Activated naive CD8-positive, alpha-beta T cell treated with anti-CD3 and anti-CD28 coated beads, Interleukin-2, amount 50 U/mL, for 16 hours (primary cell): Measurements from ENCODE around the gene SERPINC1.
"Not testable (repeated sequence)": the region's sequence is repeated elsewhere in the genome, so short reads cannot be mapped to it uniquely, and the experiment has no call there.

Source experiments
- DNase-seq: peaks from one replicate; pipeline ENCODE4 v3.0.0-alpha.2; 2020; ENCODE audit warnings: low read depth, low spot score

Gene SERPINC1

DNA sequence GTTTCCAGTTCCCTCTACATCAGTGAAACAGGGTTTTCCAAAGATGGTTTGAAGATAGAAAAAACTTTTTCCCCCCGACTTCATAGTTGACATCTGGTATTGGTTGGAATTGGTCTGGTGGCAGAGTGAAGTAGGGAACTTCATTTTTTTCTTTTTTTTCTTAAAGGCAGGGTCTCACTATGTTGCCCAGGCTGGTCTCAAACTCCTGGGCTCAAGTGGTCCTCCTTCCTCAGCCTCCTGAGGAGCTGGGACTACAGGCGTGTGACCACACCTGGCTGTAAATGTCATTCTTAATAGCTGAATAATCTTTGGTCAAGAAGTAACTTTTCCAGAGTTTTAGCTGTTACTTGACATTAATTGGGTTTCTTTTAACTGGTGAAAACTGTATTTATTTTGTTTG lies 27.2 kb downstream of the SERPINC1 start:
- DNase-seq: no peak

DNA sequence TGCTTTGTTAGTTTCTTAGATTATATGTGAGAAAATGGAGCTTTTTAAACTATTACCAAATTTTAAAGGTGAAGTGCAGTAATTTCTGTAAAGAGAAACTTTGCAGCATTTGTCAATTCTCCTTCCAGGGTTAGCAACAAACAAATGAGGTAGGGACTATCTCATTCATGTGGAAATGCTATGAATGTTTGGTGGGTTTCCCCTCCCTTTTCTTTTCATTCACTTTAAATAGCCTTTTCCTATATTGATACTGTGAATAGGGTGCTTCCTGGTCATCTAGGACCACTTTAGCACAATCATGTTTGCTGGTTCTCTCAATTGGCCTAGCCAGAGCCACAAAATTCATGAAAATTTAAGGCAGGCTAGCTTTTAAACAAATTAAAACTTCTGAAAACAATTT lies 28.4 kb downstream of the SERPINC1 start:
- DNase-seq: no peak

DNA sequence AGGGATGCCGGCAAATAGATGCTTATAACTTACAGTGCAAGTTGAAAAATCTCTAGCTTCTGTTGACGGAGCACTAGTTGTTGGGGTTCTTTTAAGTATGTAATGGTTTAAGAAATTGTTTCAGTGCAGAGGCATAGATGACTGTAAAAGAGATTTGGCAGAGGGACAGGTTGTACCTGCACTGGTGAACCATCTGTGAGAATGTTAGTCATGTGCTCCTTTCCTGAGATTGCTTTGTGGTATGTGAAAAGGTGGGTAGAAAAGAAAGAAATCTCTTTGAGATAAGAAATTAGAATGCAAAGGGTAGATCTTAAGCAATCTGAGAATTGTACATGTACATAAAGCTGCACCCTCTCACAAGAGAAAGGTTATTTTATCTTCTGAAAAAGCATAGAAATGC lies 29.5 kb downstream of the SERPINC1 start:
- no peak for DNase-seq

DNA sequence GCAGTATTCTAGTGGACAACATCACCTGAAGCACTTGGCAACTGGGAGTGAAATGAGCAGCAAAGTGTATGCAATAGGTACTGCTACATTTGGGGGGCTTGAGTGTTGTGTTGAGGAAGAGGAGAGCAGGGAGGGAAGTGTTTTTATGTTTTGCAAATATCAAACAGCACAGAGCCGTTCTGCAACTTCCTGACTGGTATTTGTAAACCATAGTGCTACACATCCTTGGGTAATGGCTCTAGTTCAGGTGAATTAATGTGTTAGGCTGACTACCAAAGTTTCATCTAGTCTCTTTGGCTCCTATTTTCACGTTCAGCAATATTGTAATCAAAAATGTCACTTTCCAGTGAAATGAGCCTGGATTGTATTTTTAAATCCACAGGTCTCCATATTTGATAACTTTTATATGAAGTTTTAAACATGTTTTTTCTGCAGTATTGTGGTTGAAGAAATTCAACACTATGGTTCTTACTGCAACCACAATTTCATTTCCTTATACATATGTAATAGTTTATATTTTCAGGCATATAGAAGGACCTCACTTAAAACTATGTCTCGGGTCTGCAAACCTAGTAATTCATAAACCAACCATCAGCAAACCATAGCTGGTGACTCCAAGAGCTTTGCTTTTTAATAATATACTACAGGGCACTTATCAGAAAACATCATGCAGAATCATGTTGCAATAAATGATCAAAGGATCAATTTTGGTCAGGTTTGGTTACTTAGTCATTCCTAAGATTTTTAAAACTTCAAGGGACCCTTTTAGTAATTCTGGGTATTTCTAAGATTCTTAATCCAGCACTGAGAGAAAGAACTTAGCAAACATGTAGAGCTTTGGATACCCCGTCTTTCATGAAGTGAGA lies 30.1 kb downstream of the SERPINC1 start:
- no peak for DNase-seq

DNA sequence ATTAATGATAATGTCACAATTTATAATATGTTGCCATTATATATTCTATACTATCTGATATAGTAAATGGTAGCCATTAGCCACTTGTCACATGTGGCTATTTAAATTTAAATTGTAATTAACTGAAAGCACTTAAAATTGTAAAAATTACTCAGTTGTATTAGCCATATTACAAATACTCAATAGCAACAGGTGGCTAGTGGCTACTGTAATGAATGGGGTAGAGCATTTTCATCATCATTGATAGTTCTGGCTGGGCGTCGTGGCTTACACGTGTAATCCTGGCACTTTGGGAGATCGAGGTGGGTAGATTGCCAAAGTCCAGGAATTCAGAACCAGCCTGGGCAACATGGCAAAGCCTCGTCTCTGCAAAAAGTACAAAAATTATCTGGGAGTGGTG lies 32.4 kb downstream of the SERPINC1 start:
- no peak for DNase-seq

DNA sequence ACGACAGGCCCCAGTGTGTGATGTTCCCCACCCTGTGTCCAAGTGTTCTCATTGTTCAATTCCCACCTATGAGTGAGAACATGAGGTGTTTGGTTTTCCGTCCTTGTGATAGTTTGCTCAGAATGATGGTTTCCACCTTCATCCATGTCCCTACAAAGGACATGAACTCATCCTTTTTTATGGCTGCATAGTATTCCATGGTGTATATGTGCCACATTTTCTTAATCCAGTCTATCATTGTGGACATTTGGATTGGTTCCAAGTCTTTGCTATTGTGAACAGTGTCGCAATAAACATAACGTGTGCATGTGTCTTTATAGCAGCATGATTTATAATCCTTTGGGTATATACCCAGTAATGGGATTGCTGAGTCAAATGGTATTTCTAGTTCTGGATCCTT lies 36.0 kb downstream of the SERPINC1 start:
- not testable (repeated sequence) for DNase-seq

DNA sequence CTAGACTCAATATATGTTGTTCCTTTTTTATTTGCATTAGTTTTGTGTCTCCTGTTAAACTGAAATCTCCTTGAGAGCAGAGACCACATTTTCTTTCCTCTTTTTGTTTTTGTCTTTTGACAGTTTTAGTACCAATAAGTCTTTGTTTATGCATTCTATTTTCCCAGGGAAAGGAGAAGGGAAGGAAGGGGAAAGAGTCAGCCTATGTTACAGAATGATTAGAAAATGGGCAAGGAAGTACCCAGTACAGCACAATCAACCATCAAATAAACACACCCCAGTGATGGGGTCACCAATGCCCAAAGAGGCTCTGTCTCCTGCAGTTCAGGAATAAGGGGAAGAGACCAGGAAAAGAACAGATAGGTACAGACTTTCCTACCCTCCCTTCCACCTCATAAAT lies 38.9 kb downstream of the SERPINC1 start:
- no peak for DNase-seq

DNA sequence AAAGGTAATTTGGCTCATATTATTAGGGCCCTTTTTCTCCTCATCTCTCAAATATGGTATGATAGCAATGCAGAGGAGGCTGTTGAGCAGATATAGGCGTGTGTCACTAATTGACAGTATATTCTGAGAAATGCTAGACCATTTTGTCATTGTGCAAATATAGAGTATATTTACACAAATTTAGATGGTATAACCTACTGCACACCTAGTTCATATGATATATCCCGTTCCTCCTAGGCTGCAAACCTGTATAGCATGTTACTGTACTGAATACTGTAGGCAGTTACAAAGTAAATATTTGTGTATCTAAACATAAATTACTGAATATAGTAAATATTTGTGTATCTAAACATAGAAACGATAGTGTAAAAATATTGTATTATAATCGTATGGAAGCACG lies 40.4 kb downstream of the SERPINC1 start:
- DNase-seq: no peak

DNA sequence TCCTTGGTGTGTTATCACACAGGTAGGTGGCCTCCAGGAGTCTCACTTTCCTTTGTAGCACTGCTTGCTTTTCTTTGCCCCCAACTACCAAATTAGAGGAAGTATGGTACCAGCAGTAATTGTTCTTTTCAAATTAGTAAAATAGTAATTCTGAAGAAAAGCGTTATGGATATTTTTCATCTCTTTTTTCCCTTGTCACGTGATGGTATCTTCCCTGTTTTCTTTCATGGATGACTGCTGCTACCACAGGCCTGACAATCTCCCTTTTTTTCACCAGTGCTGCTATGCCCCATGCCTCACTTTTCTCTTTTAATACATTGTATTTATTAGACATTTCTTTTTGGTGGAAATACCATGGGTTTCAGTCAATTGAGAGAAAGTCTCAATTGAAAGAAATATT lies 45.6 kb downstream of the SERPINC1 start:
- no peak for DNase-seq

DNA sequence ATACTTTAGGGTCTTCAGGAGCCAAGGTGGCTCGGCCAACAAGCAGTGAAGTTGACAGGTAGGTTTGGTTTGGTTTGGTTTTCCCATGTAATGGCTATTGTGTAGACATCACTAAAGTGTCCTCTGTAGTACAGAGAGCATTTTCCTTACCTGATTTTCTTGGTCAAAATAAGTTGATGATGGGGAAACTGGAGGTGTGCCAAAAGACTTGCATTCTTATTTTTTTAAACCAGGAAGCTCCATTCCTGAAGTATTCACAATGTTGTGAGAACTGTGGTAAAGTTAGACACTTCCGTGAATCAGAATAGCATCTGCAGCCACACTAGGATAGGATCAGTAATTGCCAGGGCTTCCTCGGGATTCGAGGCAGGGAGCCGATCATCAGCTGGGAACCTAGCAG lies 46.0 kb downstream of the SERPINC1 start:
- no peak for DNase-seq

DNA sequence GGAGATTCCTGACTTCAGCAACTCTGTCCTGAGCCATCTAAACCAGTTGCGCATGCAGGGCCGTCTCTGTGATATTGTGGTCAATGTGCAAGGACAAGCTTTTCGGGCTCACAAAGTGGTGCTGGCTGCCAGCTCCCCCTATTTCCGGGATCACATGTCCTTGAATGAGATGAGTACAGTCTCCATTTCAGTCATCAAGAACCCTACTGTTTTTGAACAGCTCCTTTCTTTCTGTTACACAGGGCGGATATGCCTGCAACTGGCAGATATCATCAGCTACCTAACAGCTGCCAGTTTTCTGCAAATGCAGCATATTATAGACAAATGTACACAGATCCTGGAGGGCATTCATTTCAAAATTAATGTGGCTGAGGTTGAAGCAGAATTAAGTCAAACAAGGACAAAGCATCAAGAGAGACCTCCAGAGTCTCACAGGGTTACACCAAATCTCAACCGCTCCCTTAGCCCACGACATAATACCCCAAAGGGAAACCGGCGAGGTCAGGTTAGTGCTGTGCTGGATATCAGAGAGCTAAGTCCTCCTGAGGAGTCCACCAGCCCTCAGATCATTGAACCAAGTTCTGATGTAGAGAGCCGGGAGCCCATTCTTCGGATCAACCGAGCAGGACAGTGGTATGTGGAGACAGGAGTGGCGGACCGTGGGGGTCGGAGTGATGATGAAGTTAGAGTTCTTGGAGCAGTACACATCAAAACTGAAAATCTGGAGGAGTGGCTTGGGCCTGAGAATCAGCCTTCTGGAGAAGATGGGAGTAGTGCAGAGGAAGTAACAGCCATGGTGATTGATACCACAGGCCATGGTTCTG lies 46.7 kb downstream of the SERPINC1 start:
- DNase-seq: no peak

DNA sequence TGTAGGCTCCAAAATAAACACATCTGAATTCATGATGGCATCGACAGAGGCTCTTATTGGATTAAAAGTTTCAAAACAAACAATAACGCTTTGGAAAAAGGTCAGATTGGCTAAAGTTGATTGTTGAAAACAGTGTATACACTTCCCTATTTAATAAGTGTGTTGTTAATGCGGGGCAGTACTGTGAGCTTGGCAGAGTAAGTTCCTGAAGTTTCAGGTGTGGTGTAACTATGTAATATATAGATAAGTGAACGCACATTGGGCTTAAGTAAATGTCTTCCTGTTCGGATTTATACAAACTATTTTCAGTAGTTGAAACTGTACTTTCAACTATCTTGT lies 48.1 kb downstream of the SERPINC1 start:
- DNase-seq: no peak

DNA sequence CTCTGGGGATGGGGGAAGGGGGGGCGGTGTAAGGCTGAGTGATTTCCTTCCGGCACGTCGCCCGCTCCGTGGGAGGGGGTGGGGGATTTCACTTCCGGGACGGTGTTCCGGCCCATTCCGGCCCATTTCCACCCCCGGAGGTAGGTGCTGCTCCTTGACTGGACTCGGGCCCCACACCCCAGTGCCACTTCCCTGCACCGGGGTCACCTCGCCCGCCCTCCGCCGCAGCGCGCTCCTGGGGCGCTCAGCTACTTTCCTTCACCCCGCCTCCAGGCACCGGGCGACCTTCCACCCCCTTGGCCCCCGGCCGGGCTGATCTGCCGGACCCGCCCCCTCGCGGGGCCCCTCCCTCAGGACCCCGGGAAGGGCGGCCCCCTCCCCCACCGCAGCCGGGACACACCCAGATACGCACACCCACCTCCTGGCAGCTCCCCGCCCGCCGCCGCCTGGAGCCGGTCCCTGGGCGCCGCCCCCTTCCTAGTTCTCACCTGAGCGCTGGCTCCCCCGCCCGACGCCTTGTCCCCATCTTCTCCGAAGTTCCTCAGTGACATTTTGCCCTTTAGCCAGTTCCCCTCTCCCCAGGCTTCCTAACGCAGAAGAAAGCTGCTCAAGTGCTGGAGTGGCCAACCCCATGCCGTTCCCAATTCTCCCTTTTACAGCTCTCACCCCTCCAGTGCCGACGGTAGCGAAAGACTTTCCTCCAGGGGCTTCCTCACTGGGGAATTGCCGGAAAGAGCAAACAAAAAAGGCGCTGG lies 48.7 kb downstream of the SERPINC1 start, which contains the start of gene ZBTB37:
ZBTB37 (plus strand) TSS at position 115 of the 755 bp plus-strand sequence. CDS start 1,846 bp downstream, outside the sequence.
- peak; percentile 90 for DNase-seq

DNA sequence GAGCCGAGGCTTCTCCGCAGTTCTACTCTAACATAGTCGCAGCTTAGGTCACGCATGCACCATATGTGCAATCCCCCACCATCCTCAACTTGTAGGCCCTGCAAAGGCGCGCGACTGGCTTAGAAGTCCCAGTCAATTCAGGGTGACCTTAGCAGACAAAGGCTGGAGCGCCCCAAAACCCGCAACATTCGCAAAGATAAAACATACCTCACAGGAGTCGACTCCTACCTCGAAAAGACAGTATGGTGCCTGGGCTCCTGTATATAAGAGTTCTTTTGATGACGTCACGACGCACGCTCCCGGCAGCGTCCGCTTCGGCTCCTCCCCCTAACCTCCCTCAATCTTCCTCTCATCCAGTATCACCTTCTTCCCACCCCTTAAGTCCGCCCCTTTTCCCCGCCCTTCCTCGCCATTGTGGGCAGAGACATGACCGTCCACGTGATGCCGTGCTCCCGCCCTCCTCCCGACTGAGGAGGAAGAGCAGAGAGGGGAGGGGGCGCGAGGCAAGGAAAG lies 49.3 kb downstream of the SERPINC1 start, which contains the start of gene GAS5:
GAS5 (minus strand) TSS at position 237 of the 513 bp plus-strand sequence.
- DNase-seq: peak; percentile 100

DNA sequence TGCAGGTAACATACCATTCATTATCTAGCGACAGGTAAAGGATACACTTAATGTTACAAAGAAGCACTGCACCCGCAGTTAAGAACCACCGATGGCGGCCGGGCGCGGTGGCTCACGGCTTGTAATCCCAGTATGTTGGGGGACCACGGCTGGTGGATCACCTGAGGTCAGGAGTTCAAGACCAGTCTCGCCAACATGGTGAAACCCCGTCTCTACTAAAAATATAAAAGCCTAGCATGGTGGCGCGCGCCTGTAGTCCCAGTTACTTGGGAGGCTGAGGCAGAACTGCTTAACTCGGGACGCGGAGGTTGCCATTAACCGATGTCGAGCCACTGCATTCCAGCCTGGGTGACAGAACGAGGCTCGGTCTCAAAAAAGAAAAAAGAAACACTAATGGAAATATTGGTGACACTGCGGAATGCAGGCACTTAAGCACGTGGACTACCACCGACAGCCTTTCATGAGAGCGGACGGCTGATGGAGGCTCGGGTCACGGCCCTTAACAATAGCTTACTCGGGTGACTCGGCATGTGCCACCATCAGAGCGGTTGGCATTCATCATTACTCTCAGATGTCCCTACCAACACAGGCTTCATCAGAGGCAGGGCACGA lies 49.9 kb downstream of the SERPINC1 start:
- no peak for DNase-seq

DNA sequence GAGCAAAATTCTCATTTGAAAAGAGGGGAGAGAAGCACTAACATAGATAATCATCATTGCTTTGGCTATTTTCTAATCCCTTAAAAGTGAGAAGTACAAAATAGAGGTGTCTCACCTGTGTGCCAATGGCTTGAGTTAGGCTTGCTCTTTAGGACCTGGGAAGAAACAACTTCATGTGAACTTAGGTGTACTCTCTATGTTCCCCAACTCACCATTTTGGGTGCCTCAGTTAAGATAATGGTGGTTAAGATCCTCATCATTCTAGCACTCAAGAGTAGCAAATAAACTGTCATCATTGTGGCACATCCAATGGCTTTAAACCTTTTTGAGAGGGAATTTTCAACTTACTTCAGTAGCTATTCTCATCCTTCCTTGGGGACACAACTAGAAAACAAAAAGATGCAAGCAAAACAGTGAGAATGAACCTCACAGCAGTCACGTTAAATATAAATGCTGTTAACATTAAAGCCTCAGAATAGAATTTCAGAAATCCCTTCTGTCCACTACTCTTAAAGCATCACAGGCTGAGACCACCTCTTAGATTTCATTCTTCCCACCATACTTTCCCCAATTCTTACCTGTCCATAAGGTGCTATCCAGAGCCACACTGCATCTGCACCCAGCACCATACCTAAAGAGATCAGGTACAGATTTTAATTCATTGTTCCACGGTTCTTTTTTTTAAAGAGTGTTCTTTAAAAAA lies 50.6 kb downstream of the SERPINC1 start:
- DNase-seq: no peak

DNA sequence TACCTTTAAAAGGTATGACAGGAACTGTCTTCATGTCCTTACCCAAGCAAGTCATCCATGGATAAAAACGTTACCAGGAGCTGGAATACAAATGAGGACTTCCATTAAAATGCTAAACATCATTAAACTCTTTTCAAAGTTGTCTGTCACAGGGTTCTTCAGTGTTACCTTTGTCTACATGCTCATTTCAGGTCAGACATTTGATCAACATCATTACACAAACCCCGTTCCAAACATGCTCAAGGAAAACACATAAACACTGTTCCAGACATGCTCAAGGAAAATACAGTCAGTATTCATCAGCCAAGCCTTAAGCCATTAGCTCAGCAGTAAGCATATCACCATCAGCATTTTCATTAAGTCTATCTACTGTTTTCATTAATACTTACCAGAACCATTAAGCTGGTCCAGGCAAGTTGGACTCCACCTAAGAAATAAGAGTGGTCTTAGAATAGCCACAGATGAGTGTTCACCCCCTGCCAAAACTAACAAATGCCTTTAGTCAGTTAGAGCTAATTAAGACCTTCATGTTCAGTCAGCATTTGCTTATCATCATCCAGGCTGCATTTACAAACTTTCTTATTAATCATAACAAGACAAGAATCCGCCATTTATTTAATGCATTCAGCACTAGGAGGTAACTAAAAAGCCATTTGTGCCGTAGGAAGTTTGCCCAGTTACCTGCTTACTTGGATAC lies 51.5 kb downstream of the SERPINC1 start:
- DNase-seq: no peak

DNA sequence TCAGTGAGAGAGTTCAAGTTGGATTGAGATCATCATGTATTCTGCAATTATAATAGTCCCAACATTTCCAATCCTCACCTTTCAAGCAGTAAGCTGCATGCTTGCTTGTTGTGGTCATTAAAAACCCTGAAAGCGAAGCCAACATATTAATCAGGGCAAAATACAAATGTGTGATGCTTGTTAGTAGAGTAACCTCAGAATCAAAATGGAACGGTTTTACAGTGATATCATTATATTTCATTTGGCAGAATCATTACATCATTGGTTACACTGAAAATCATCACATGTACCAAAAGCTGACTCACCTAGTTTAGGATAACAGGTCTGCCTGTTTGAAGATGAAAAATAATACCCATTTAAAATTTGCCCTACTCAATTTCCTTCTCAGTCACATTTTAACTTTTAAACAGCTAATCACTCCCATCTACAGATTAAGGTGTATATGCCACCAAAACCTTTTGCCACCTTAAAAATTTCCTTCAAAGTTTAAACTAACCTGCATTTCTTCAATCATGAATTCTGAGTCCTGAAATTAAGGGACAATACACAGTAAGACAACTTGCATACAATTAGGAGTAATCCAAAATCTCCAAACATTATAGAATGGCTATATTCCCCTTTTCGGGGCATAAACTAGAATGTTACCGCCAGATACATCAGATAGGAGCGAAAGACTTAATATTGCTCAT lies 52.8 kb downstream of the SERPINC1 start:
- DNase-seq: no peak
